Kidney (tissue), 14 donors: ENCODE data around the gene MMP15. TPM values are rescaled to one million over a fixed set of nuclear protein-coding genes. Genes with fewer than 3 reads are reported as not detected.

Experiments
- DNase-seq, 5 donors: peaks; one replicate each; pipeline ENCODE4 v3.0.0-alpha.2; 2013 to 2020
- FAIRE-seq: peaks from 2 replicates; lab custom pipeline; 2012; peaks lifted over from hg19 to GRCh38; lab: Jason Lieb, UNC
- H3K27ac ChIP-seq, 2 donors: one replicate each; pipeline ENCODE4 v1.7.0; 2013; ENCODE audit warnings: low read depth in 2 of 2, low read length in 2 of 2, inconsistent platforms in 1 of 2
- H3K27me3 ChIP-seq: one replicate; pipeline ENCODE4 v1.7.1; 2013; ENCODE audit warnings: low read length, inconsistent platforms; ENCODE audit not compliant: control insufficient read depth, insufficient read depth
- H3K36me3 ChIP-seq, 3 donors: one replicate each; pipeline versions ENCODE4 v1.7.0 to v1.7.1; 2013; ENCODE audit warnings: low read length in 3 of 3, control low read depth in 1 of 3, inconsistent platforms in 1 of 3; ENCODE audit not compliant: insufficient read depth in 3 of 3, control insufficient read depth in 2 of 3
- H3K4me1 ChIP-seq, 3 donors: one replicate each; pipeline versions ENCODE4 v1.7.0 to v1.7.1; 2013; ENCODE audit warnings: low read length in 3 of 3, inconsistent platforms in 1 of 3, low read depth in 1 of 3; ENCODE audit not compliant: control insufficient read depth in 2 of 3, insufficient read depth in 2 of 3
- H3K4me3 ChIP-seq, 3 donors: one replicate each; pipeline versions ENCODE4 v1.7.0 to v1.8.1; 2013; ENCODE audit warnings: low read length in 3 of 3, control low read depth in 1 of 3, inconsistent platforms in 1 of 3
- H3K9ac ChIP-seq, 3 donors: one replicate each; pipeline versions ENCODE4 v1.7.0 to v1.7.1; 2013; ENCODE audit warnings: low read length in 3 of 3, control low read depth in 1 of 3, inconsistent platforms in 1 of 3
- H3K9me3 ChIP-seq, 3 donors: one replicate each; pipeline versions ENCODE4 v1.7.0 to v1.7.1; 2013; ENCODE audit warnings: low read length in 3 of 3, control low read depth in 1 of 3, inconsistent platforms in 1 of 3; ENCODE audit not compliant: control insufficient read depth in 2 of 3, insufficient read depth in 1 of 3
- intact Hi-C: fragments of 100-400 bp; cut with DNase I; formaldehyde crosslinking; loops from one replicate; pipeline ENCODE4 v1.11.1; 2022
- polyA plus RNA-seq: library from polyadenylated mRNA; stranded (reverse); fragments of 350-450 nt; fragmentation: Illumina TruSeq; extraction: RNeasy Lipid Tissue Mini Kit (QIAGEN cat#74804); gene quantifications from one replicate; pipeline ENCODE4 v1.2.3, GENCODE V29; 2014; ENCODE audit warnings: low read depth, low replicate concordance; ENCODE audit not compliant: insufficient read depth
- total RNA-seq: library from RNA; stranded (reverse); fragmentation: NEBNext Ultra II Directional; extraction: Animal tissue kit (Norgen Biotek cat#: 25700); gene quantifications from one replicate; pipeline ENCODE4 v1.2.1, GENCODE V29; 2021
- TF ChIP-seq, protein P1 (sequence below): IDR thresholded peaks from 3 replicates; pipeline ENCODE4 v1.5.1; 2012; ENCODE audit warnings: mild to moderate bottlenecking, moderate library complexity, borderline replicate concordance; ENCODE audit not compliant: insufficient read depth; ENCODE audit errors: extremely low read depth
- donor health status: control.
- donor health status: control.
- donor health status: control.
- donor health status: control.
- donor health status: control.
- donor health status: DM: yes; HTN: yes; CAD: no.
- donor health status: Normal renal cell carcinoma (clear cell type).

Gene MMP15
- total and polyA plus RNA-seq, 2 donors from 2014 or later: 19.1 to 31.4 TPM

- Histone ChIP-seq H3K4me1 (peaks cover 2 to 21% (median 3%) of the 10 kb centered on the region in 3 donors), H3K27me3 (no peaks in the 10 kb centered on the region), H3K36me3 (peaks cover 0 to 13% (median 5%) of the 10 kb centered on the region in 3 donors), H3K27ac (no peak overlapping the region), H3K9ac (no peak overlapping the region), H3K9me3 (no peaks in the 10 kb centered on the region), H3K4me3 (no peak overlapping the region)
- intact Hi-C loops: loop anchor here (10.0 kb wide), 1 partner anchor 230 kb away; no protein-coding TSS in a partner anchor
- no peak for FAIRE-seq
- DNase-seq: no peak
- TF ChIP-seq, protein P1, sequence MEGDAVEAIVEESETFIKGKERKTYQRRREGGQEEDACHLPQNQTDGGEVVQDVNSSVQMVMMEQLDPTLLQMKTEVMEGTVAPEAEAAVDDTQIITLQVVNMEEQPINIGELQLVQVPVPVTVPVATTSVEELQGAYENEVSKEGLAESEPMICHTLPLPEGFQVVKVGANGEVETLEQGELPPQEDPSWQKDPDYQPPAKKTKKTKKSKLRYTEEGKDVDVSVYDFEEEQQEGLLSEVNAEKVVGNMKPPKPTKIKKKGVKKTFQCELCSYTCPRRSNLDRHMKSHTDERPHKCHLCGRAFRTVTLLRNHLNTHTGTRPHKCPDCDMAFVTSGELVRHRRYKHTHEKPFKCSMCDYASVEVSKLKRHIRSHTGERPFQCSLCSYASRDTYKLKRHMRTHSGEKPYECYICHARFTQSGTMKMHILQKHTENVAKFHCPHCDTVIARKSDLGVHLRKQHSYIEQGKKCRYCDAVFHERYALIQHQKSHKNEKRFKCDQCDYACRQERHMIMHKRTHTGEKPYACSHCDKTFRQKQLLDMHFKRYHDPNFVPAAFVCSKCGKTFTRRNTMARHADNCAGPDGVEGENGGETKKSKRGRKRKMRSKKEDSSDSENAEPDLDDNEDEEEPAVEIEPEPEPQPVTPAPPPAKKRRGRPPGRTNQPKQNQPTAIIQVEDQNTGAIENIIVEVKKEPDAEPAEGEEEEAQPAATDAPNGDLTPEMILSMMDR: no peak
Measured at GRCh38 chr16:57994361-57994760, 31.2 kb upstream of the MMP15 start.

GRCh38 chr16:57994778-57995177 lies 30.8 kb upstream of the MMP15 start:
- H3K27ac ChIP-seq: no peak overlapping the region
- intact Hi-C loops: loop anchor here (5.0 to 10.0 kb wide), 2 partner anchors 92 to 230 kb away; no protein-coding TSS in a partner anchor

DNA sequence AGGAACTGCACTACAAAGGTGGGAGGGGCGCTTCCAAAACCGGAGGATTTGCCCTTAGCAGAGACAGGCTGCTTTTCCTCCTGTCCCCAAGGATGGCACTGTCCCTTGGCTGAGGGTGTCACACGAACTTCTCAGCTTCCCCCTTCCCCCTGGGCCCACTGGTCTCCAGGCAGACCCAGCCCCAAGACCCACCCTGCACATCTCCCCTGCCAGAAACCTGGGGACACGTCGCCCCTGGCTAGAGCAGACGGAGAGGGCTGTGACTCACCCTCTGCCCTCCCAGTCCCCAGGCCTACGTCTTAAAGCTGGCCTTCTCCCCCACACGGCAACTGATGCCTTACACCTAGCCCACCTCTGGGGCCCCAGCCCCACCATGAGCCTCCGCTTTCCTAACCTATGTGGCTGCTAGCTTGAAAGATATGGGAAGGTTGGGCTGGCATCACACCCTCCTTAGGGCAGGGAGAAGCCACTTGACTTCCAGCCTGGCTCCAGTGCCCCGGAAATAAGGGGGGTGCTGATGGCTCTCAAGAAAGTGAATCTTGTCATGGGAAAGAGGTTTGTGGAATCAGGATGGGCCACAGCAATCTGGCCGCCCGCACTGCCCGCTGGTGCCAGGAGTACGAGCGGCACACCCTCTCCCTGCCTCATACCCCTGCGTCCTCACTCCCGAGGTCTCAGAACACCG lies 29.7 kb upstream of the MMP15 start:
- Histone ChIP-seq H3K4me3 (no peak overlapping the region), H3K4me1 (peaks cover 3 to 27% (median 5%) of the 10 kb centered on the region in 3 donors), H3K9ac (no peak overlapping the region), H3K9me3 (no peaks in the 10 kb centered on the region), H3K27me3 (no peaks in the 10 kb centered on the region), H3K27ac (no peak overlapping the region), H3K36me3 (peaks cover 0 to 13% (median 5%) of the 10 kb centered on the region in 3 donors)
- TF ChIP-seq, protein P1: no peak
- intact Hi-C loops: loop anchor here (5.0 to 10.0 kb wide), 2 partner anchors 94 to 231 kb away; no protein-coding TSS in a partner anchor
- DNase-seq (no peak), FAIRE-seq (no peak)

More at GRCh38 chr16:57994778-57995177, 30.8 kb upstream of the MMP15 start:
- no peak overlapping the region for H3K4me3 ChIP-seq
- no peak overlapping the region for H3K9ac ChIP-seq
- H3K27me3 ChIP-seq: no peaks in the 10 kb centered on the region
- DNase-seq: peak in 2 of 5 donors; percentile 22 to 57
- TF ChIP-seq, protein P1: no peak
- H3K36me3 ChIP-seq: peaks cover 0 to 13% (median 5%) of the 10 kb centered on the region in 3 donors
- no peaks in the 10 kb centered on the region for H3K9me3 ChIP-seq
- H3K4me1 ChIP-seq: peaks cover 3 to 25% (median 5%) of the 10 kb centered on the region in 3 donors
- no peak for FAIRE-seq
